Left ventricle myocardium inferior (tissue), 1 donor: Measurements from ENCODE around the gene ACVR1. TPM values are rescaled to one million over a fixed set of nuclear protein-coding genes. Genes with fewer than 3 reads are reported as not detected.

Source experiments
- DNase-seq: peaks from one replicate; pipeline ENCODE4 v3.0.0-alpha.2; 2020
- H3K27ac ChIP-seq: fragments of 200-600 bp; replicated peaks from 2 replicates; pipeline ENCODE4 v1.8.0; 2021
- H3K27me3 ChIP-seq: fragments of 200-600 bp; 2 replicates; pipeline ENCODE4 v1.8.0; 2021; ENCODE audit warnings: low read depth
- H3K36me3 ChIP-seq: fragments of 200-600 bp; 2 replicates; pipeline ENCODE4 v1.8.0; 2021
- H3K4me1 ChIP-seq: fragments of 200-600 bp; 2 replicates; pipeline ENCODE4 v1.8.0; 2021
- H3K4me3 ChIP-seq: fragments of 200-600 bp; 2 replicates; pipeline ENCODE4 v1.8.0; 2021; ENCODE audit warnings: mild to moderate bottlenecking, moderate library complexity
- H3K9me3 ChIP-seq: fragments of 200-600 bp; replicated peaks from 2 replicates; pipeline ENCODE4 v1.8.0; 2021
- CTCF ChIP-seq: fragments of 200-600 bp; IDR thresholded peaks from 2 replicates; pipeline ENCODE4 v1.8.0; 2021; ENCODE audit warnings: antibody characterized with exemption, mild to moderate bottlenecking, borderline replicate concordance
- intact Hi-C: fragments of 100-400 bp; cut with micrococcal nuclease; formaldehyde crosslinking; loops from one replicate; pipeline ENCODE4 v1.11.0; 2022
- total RNA-seq: library from RNA; stranded (reverse); fragmentation: NEBNext Ultra II Directional; extraction: Animal tissue kit (Norgen Biotek cat#: 25700); gene quantifications from one replicate; pipeline ENCODE4 v1.2.1, GENCODE V29; 2021
- donor health status: DM: no; HTN: yes; CAD: no; lungs with severe emphysema.

ACVR1 gene
- total RNA-seq, 1 donor from 2014 or later: 30.6 TPM

GRCh38 chr2:157920736-157921135 lies 44.6 kb upstream of the ACVR1 start:
- no peak for TF ChIP-seq CTCF
- Histone ChIP-seq H3K9me3 (peaks cover 7% of the 10 kb centered on the region), H3K4me1 (no peaks in the 10 kb centered on the region), H3K27ac (no peak overlapping the region), H3K4me3 (no peak overlapping the region), H3K36me3 (no peaks in the 10 kb centered on the region), H3K27me3 (no peaks in the 10 kb centered on the region)
- intact Hi-C loops: no loop called here
- no peak for DNase-seq

- no peak for TF ChIP-seq CTCF
- intact Hi-C loops: no loop called here
- H3K4me3 ChIP-seq: no peak overlapping the region
- peaks cover 7% of the 10 kb centered on the region for H3K9me3 ChIP-seq
- H3K27me3 ChIP-seq: no peaks in the 10 kb centered on the region
- H3K4me1 ChIP-seq: no peaks in the 10 kb centered on the region
- H3K36me3 ChIP-seq: no peaks in the 10 kb centered on the region
- DNase-seq: no peak
- no peak overlapping the region for H3K27ac ChIP-seq
Observed at GRCh38 chr2:157919181-157919580, 43.1 kb upstream of the ACVR1 start.

- Histone ChIP-seq H3K27ac (no peak overlapping the region), H3K4me3 (no peak overlapping the region), H3K4me1 (no peaks in the 10 kb centered on the region), H3K36me3 (no peaks in the 10 kb centered on the region), H3K9me3 (peaks cover 9% of the 10 kb centered on the region), H3K27me3 (no peaks in the 10 kb centered on the region)
- TF ChIP-seq CTCF: no peak
- no peak for DNase-seq
- intact Hi-C loops: no loop called here
Observed at GRCh38 chr2:157918319-157918718, 42.2 kb upstream of the ACVR1 start.

- intact Hi-C loops: no loop called here
- H3K9me3 ChIP-seq: peaks cover 8% of the 10 kb centered on the region
- no peak for TF ChIP-seq CTCF
- DNase-seq: no peak
- no peaks in the 10 kb centered on the region for H3K36me3 ChIP-seq
- no peak overlapping the region for H3K4me3 ChIP-seq
- H3K27me3 ChIP-seq: no peaks in the 10 kb centered on the region
- H3K27ac ChIP-seq: no peak overlapping the region
- peaks cover 7% of the 10 kb centered on the region for H3K4me1 ChIP-seq
Observed at GRCh38 chr2:157911750-157912149, 35.6 kb upstream of the ACVR1 start.

- intact Hi-C loops: no loop called here
- Histone ChIP-seq H3K4me1 (peaks cover 7% of the 10 kb centered on the region), H3K27ac (no peak overlapping the region), H3K36me3 (no peaks in the 10 kb centered on the region), H3K27me3 (no peaks in the 10 kb centered on the region), H3K4me3 (no peak overlapping the region), H3K9me3 (peaks cover 8% of the 10 kb centered on the region)
- TF ChIP-seq CTCF: no peak
- DNase-seq: no peak
Observed at GRCh38 chr2:157911246-157911645, 35.1 kb upstream of the ACVR1 start.

GRCh38 chr2:157905092-157905491 lies 29.0 kb upstream of the ACVR1 start:
- intact Hi-C loops: no loop called here
- DNase-seq: no peak
- TF ChIP-seq CTCF: no peak

More at GRCh38 chr2:157905092-157905491, 29.0 kb upstream of the ACVR1 start:
- Histone ChIP-seq H3K4me3 (no peak overlapping the region), H3K4me1 (peaks cover 13% of the 10 kb centered on the region), H3K9me3 (no peaks in the 10 kb centered on the region), H3K36me3 (no peaks in the 10 kb centered on the region), H3K27ac (no peak overlapping the region), H3K27me3 (no peaks in the 10 kb centered on the region)
